Endothelial cell of umbilical vein (primary cell): Measurements from ENCODE around the gene NID2. TPM values are rescaled to one million over a fixed set of nuclear protein-coding genes. Genes with fewer than 3 reads are reported as not detected.

Experiments
- BruUV-seq: library from RNA; stranded (reverse); fragments of 400-500 nt; replicated peaks from 2 replicates; lab custom pipeline; 2021; lab: Mats Ljungman, UMichigan
- CTCF ChIA-PET: fragments of 300-600, 350-600 bp; sonication (Branson Sonifier 250); formaldehyde crosslinking; loops from one replicate; lab custom pipeline; 2021; ENCODE audit warnings: antibody characterized with exemption, inconsistent platforms; lab: Charles Lee
- POLR2A ChIA-PET: fragments of 300-600, 350-600 bp; sonication (Branson Sonifier 250); formaldehyde crosslinking; loops from one replicate; lab custom pipeline; 2021; ENCODE audit warnings: antibody characterized with exemption, inconsistent platforms; lab: Charles Lee
- DNase-seq: peaks from one replicate; pipeline ENCODE4 v3.0.0-alpha.2; 2011; ENCODE audit warnings: low read depth, low spot score
- FAIRE-seq: peaks from 2 replicates; lab custom pipeline; 2011; peaks lifted over from hg19 to GRCh38; lab: Jason Lieb, UNC
- H2AFZ ChIP-seq: 2 replicates; pipeline ENCODE4 v1.6.0; 2012; ENCODE audit warnings: low read depth, low read length, control low read depth, inconsistent platforms
- H3K27ac ChIP-seq: 2 replicates; pipeline ENCODE4 v1.5.1; 2011; ENCODE audit warnings: low read depth, mild to moderate bottlenecking, control low read depth, low read length, moderate library complexity; ENCODE audit not compliant: insufficient read depth
- H3K27me3 ChIP-seq, 2 experiments: 2 replicates each; pipeline versions ENCODE4 v1.6.0 to v1.6.1; 2011; ENCODE audit warnings: low read length in 2 of 2, mixed read lengths in 1 of 2; ENCODE audit not compliant: control insufficient read depth in 2 of 2, insufficient read depth in 2 of 2
- H3K36me3 ChIP-seq, 2 experiments: 2 replicates in 1 of 2; 3 replicates in 1 of 2; pipeline ENCODE4 v1.5.1; 2011; ENCODE audit warnings: low read length in 2 of 2, mild to moderate bottlenecking in 1 of 2, moderate library complexity in 1 of 2; ENCODE audit not compliant: control insufficient read depth in 2 of 2, insufficient read depth in 2 of 2; ENCODE audit errors: extremely low read depth in 1 of 2
- H3K4me1 ChIP-seq: 3 replicates; pipeline ENCODE4 v1.5.1; 2011; ENCODE audit warnings: mild to moderate bottlenecking, low read length; ENCODE audit not compliant: control insufficient read depth, insufficient read depth; ENCODE audit errors: extremely low read depth
- H3K4me2 ChIP-seq: 2 replicates; pipeline ENCODE4 v1.6.1; 2011; ENCODE audit warnings: low read length, control low read depth, mixed read lengths; ENCODE audit not compliant: insufficient read depth
- H3K4me3 ChIP-seq, 3 experiments: fragments of 200-600 bp in 1 of 3; sonication (generic), shearing (Covaris generic) in 1 of 3; replicated peaks in 1 of 3; 2 replicates each; pipeline ENCODE4 v1.5.1; 2011 to 2016; ENCODE audit warnings: control low read depth in 3 of 3, low read length in 3 of 3, mild to moderate bottlenecking in 2 of 3, inconsistent platforms in 1 of 3, low read depth in 1 of 3, moderate library complexity in 1 of 3; ENCODE audit not compliant: insufficient read depth in 1 of 3
- H3K79me2 ChIP-seq: 2 replicates; pipeline ENCODE4 v1.6.0; 2012; ENCODE audit warnings: low read length, inconsistent platforms; ENCODE audit not compliant: control insufficient read depth, insufficient read depth
- H3K9ac ChIP-seq: replicated peaks from 2 replicates; pipeline ENCODE3; 2011; ENCODE audit warnings: low read length, control low read depth; ENCODE audit not compliant: insufficient read depth; ENCODE audit errors: extremely low read depth
- H3K9me1 ChIP-seq: replicated peaks from 3 replicates; pipeline ENCODE4 v1.6.0; 2011; ENCODE audit warnings: mild to moderate bottlenecking, low read length; ENCODE audit not compliant: control insufficient read depth, insufficient read depth; ENCODE audit errors: extremely low read depth
- H3K9me3 ChIP-seq: replicated peaks from 2 replicates; pipeline ENCODE4 v1.5.1; 2012; ENCODE audit warnings: low read length, inconsistent platforms; ENCODE audit not compliant: control insufficient read depth, insufficient read depth
- H4K20me1 ChIP-seq: replicated peaks from 2 replicates; pipeline ENCODE3; 2011; ENCODE audit warnings: mild to moderate bottlenecking, low read length; ENCODE audit not compliant: control insufficient read depth, insufficient read depth; ENCODE audit errors: extremely low read depth
- EZH2 ChIP-seq: IDR thresholded peaks from 2 replicates; pipeline ENCODE4 v1.6.1; 2012; ENCODE audit warnings: borderline replicate concordance, low read depth, mild to moderate bottlenecking, moderate library complexity, low read length, inconsistent platforms; ENCODE audit not compliant: severe bottlenecking
- FOS ChIP-seq: IDR thresholded peaks from 2 replicates; pipeline ENCODE4 v1.6.1; 2011; ENCODE audit warnings: mild to moderate bottlenecking, low read length, moderate library complexity, borderline replicate concordance; ENCODE audit not compliant: insufficient read depth
- GATA2 ChIP-seq: IDR thresholded peaks from 2 replicates; pipeline ENCODE4 v1.7.0; 2011; ENCODE audit warnings: low read depth, mild to moderate bottlenecking, moderate library complexity, mixed read lengths, low read length; ENCODE audit not compliant: insufficient read length, insufficient read depth
- JUN ChIP-seq: IDR thresholded peaks from 2 replicates; pipeline ENCODE4 v1.6.1; 2011; ENCODE audit warnings: borderline replicate concordance, low read depth; ENCODE audit not compliant: insufficient read length, insufficient read depth
- MAX ChIP-seq: IDR thresholded peaks from 2 replicates; pipeline ENCODE4 v1.6.1; 2011; ENCODE audit not compliant: insufficient read depth, insufficient read length
- MYC ChIP-seq: IDR thresholded peaks from one replicate; pipeline ENCODE4 v1.6.1; 2011; ENCODE audit warnings: mild to moderate bottlenecking, low read depth, low read length
- POLR2A ChIP-seq: IDR thresholded peaks from 2 replicates; pipeline ENCODE4 v1.6.1; 2012; ENCODE audit warnings: low read depth, mild to moderate bottlenecking, control low read depth, low read length
- dilution Hi-C: fragments of 300-500 bp; cut with MboI; formaldehyde crosslinking; loops from one replicate; pipeline ENCODE4 v1.15.0; 2019; ENCODE audit warnings: low sequenced_read_pairs; ENCODE audit not compliant: extremely low pct_ligation_motif_present
- intact Hi-C: fragments of 100-400 bp; cut with micrococcal nuclease; formaldehyde crosslinking; loops from one replicate; pipeline ENCODE4 v1.10.0; 2022
- polyA plus RNA-seq, 4 experiments: library from polyadenylated mRNA; depleted of rRNA in 3 of 4; stranded (reverse) in 3 of 4; unstranded in 1 of 4; fragments of >200 nt; gene quantifications; 2 replicates each; pipeline versions ENCODE4 v1.2.1 to v1.2.3, GENCODE V29; 2011 to 2012; ENCODE audit warnings: missing spikeins in 1 of 4
- total RNA-seq: library from RNA; stranded (reverse); gene quantifications from 2 replicates; pipeline ENCODE4 v1.2.3, GENCODE V29; 2021

The NID2 gene
- total and polyA plus RNA-seq, 2 donors (not counting 3 experiments of a cell fraction or from before 2014, with no cell fraction given), result 22.5 to 56.7 TPM

DNA sequence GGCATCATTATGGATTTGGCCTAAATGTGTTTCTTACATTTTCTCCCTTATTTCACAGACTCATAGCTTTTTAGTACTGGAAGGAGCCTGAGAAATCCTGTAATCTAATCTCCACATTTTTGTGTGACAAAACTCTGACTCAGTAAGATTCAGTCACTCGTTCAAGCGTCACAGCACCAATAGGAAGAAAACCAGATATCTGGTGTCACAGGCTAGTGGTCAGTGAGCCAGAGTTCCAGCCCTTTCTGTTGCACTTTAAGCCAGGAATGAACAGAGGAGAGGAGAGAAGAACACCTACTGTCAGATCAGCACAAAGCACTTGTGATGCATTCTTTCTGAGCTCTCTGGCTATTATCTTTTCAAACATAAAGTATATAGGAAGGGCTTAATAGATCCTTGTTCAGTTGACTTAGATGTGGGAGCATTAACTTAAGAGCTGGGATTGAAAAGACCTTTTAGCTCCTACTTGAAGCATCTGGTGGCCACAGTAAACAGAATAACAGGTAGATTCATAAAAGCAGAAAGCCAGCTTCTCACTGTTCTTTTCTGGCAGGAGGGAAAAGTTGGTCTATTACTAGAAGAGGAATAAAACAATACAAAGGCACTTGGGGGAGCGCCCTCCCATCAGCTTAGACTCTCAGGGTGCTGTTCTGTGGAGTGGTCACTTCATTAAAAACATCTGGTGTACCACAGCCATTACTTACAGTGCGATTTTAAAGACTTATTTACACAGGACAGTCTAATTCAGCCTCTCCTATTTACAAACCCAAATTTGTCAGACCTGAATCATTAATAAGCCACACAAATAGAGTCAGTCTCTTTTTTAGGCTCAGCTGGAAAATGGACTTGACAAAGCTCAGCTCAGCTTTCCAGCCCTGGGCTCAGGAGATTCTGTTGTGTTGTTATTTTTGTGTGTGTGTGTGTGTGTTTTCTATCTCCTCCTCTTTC, 12.2 kb upstream of the NID2 start:
- FAIRE-seq (no peak), DNase-seq (peak; percentile 26)
- no peaks in the 10 kb centered on the region for H3K9me3 ChIP-seq
- H4K20me1 ChIP-seq, result no peaks in the 10 kb centered on the region
- H3K9me1 ChIP-seq, result no peaks in the 10 kb centered on the region
- H3K9ac ChIP-seq, result no peak overlapping the region
- ChIA-PET POLR2A (no interaction called here), CTCF (interaction anchor here (1.1 to 4.5 kb wide), 5 partner anchors 10 to 102 kb away, joined by 3 to 34 read pairs (median 3); partner anchors contain the start of gene NID2)
- peak overlapping the region; percentile 65 for H2AFZ ChIP-seq
- H3K27me3 ChIP-seq, result no peaks in the 10 kb centered on the region
- TSS peak; percentile 26 for BruUV-seq
- dilution Hi-C loops, result no loop called here
- intact Hi-C loops, result no loop called here
- no peaks in the 10 kb centered on the region for H3K36me3 ChIP-seq
- H3K79me2 ChIP-seq, result no peaks in the 10 kb centered on the region
- H3K4me1 ChIP-seq, result peaks cover 47% of the 10 kb centered on the region
- no peak overlapping the region for H3K4me2 ChIP-seq
- no peak overlapping the region for H3K4me3 ChIP-seq
- TF ChIP-seq MYC, result no peak
- no peak for TF ChIP-seq FOS
- TF ChIP-seq POLR2A, result no peak
- TF ChIP-seq GATA2, result peak; percentile 62
- TF ChIP-seq JUN, result no peak
- TF ChIP-seq EZH2, result no peak
- TF ChIP-seq MAX, result no peak
- H3K27ac ChIP-seq, result no peak overlapping the region
